ENCODE measurements around the gene COPS3.
A peak's percentile ranks its signal among the peaks of the same experiment; 100 is the strongest.

Gene COPS3

DNA sequence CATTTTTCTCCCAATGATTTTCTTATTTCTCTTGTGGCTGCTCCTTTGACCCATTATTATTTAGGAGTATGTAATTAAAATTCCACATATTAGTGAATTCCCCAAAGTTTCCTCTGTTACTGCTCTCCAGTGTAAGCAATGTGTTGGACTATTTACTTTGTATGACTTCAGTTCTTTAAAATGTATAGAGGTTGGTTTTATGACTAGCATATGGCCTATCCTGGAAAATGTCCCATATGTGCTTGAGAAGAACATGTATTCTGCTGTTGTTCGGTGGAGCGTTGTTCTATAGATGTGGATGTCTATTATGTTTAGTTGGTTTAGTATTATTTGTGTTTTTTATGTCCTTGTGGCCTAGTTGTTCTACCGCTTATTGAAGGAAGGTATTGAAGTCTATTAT is 16.2 kb upstream of the COPS3 start:
- H3K4me1 ChIP-seq, result no peaks in the 10 kb centered on the region
- TF ChIP-seq, protein P1, sequence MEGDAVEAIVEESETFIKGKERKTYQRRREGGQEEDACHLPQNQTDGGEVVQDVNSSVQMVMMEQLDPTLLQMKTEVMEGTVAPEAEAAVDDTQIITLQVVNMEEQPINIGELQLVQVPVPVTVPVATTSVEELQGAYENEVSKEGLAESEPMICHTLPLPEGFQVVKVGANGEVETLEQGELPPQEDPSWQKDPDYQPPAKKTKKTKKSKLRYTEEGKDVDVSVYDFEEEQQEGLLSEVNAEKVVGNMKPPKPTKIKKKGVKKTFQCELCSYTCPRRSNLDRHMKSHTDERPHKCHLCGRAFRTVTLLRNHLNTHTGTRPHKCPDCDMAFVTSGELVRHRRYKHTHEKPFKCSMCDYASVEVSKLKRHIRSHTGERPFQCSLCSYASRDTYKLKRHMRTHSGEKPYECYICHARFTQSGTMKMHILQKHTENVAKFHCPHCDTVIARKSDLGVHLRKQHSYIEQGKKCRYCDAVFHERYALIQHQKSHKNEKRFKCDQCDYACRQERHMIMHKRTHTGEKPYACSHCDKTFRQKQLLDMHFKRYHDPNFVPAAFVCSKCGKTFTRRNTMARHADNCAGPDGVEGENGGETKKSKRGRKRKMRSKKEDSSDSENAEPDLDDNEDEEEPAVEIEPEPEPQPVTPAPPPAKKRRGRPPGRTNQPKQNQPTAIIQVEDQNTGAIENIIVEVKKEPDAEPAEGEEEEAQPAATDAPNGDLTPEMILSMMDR (IDR thresholded peaks at IDR 0.05), result no peak
- no peaks in the 10 kb centered on the region for H3K27me3 ChIP-seq (ENCODE audit: control insufficient read depth, insufficient read depth, low read length)
- no peak overlapping the region for H3K9ac ChIP-seq
- H2AFZ ChIP-seq, result no peak overlapping the region
- no peaks in the 10 kb centered on the region for H3K9me3 ChIP-seq (ENCODE audit: control insufficient read depth, low read length)
- no peak overlapping the region for H3K4me3 ChIP-seq (ENCODE audit: low read depth, low read length)
- H3K4me2 ChIP-seq (ENCODE audit: low read length), result no peak overlapping the region
- H3K79me2 ChIP-seq, result no peaks in the 10 kb centered on the region
- no peak overlapping the region for H3K27ac ChIP-seq
- no peaks in the 10 kb centered on the region for H3K36me3 ChIP-seq (ENCODE audit: control insufficient read depth, insufficient read depth, low read length)

DNA sequence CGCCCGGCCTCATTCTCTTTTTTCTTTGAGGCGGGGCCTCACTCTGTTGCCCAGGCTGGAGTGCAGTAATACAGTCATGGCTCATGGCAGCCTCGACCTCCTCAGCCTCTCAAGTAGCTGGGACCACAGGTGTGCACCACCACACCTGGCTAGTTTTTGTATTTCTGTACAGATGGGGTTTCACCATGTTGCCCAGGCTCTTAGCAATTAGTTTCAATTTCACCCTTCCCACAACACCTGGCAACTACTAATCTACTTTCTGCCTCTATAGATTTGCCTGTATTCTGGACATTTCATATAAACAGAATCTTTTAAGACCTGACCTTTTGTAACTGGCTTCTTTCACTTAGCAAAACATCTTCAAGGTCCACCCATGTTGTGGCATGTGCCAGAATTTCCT is 14.1 kb upstream of the COPS3 start:
- no peak overlapping the region for H3K9ac ChIP-seq
- no peaks in the 10 kb centered on the region for H3K9me3 ChIP-seq (ENCODE audit: control insufficient read depth, low read length)
- no peaks in the 10 kb centered on the region for H3K27me3 ChIP-seq (ENCODE audit: control insufficient read depth, insufficient read depth, low read length)
- H3K79me2 ChIP-seq, result no peaks in the 10 kb centered on the region
- H3K36me3 ChIP-seq (ENCODE audit: control insufficient read depth, insufficient read depth, low read length), result no peaks in the 10 kb centered on the region
- H3K4me1 ChIP-seq, result no peaks in the 10 kb centered on the region
- TF ChIP-seq, protein P1 (IDR thresholded peaks at IDR 0.05), result no peak
- H3K27ac ChIP-seq, result no peak overlapping the region
- no peak overlapping the region for H3K4me2 ChIP-seq (ENCODE audit: low read length)
- H2AFZ ChIP-seq, result no peak overlapping the region
- H3K4me3 ChIP-seq (ENCODE audit: low read depth, low read length), result no peak overlapping the region

DNA sequence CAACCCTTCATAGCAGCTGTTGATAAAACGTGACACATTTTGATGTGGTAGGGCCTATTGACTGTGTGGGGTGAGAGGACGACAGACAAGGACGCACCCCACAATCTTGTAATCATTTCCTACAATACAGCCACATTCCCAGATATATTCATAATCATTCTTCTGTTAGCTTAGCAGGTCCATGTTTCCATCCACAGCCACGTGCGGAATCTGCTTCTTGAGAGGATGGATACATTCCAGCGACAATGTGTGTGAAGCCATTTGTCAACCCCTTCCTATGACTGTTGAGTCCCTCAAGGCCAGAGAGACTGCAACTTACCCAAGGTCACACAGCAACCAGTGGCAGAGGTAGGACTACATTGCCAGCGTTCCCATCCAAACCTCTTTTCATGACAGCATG is 8.7 kb upstream of the COPS3 start:
- Histone ChIP-seq H3K9ac (no peak overlapping the region), H3K4me2 (ENCODE audit: low read length) (no peak overlapping the region), H3K4me1 (peaks cover 5% of the 10 kb centered on the region), H3K27ac (no peak overlapping the region), H3K9me3 (ENCODE audit: control insufficient read depth, low read length) (no peaks in the 10 kb centered on the region), H3K4me3 (ENCODE audit: low read depth, low read length) (no peak overlapping the region), H3K79me2 (no peaks in the 10 kb centered on the region), H3K36me3 (ENCODE audit: control insufficient read depth, insufficient read depth, low read length) (no peaks in the 10 kb centered on the region), H3K27me3 (ENCODE audit: control insufficient read depth, insufficient read depth, low read length) (no peaks in the 10 kb centered on the region), H2AFZ (peak overlapping the region; percentile 52)
- TF ChIP-seq, protein P1 (IDR thresholded peaks at IDR 0.05), result no peak

DNA sequence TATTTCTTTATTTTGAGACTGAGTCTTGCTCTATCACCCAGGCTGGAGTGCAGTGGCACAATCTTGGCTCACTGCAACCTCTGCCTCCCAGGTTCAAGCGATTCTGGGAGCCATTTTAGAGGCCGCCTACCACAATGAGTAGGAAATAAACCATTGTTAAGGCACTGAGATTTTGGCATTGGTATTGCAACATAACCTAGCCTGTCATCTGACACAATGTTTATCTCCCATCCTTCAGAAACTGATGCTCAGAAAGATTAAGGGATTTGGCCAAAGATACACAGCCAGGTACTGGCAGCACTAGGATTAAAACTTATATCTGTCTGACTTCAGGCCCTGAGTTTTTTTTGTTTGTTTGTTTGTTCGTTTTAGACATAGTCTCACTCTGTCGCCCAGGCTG is 8.0 kb upstream of the COPS3 start:
- TF ChIP-seq, protein P1 (IDR thresholded peaks at IDR 0.05), result no peak
- Histone ChIP-seq H3K4me1 (peaks cover 5% of the 10 kb centered on the region), H3K4me3 (ENCODE audit: low read depth, low read length) (no peak overlapping the region), H3K9ac (no peak overlapping the region), H3K27ac (no peak overlapping the region), H3K79me2 (no peaks in the 10 kb centered on the region), H3K36me3 (ENCODE audit: control insufficient read depth, insufficient read depth, low read length) (no peaks in the 10 kb centered on the region), H3K27me3 (ENCODE audit: control insufficient read depth, insufficient read depth, low read length) (no peaks in the 10 kb centered on the region), H3K4me2 (ENCODE audit: low read length) (no peak overlapping the region), H3K9me3 (ENCODE audit: control insufficient read depth, low read length) (no peaks in the 10 kb centered on the region), H2AFZ (peak overlapping the region; percentile 52)

DNA sequence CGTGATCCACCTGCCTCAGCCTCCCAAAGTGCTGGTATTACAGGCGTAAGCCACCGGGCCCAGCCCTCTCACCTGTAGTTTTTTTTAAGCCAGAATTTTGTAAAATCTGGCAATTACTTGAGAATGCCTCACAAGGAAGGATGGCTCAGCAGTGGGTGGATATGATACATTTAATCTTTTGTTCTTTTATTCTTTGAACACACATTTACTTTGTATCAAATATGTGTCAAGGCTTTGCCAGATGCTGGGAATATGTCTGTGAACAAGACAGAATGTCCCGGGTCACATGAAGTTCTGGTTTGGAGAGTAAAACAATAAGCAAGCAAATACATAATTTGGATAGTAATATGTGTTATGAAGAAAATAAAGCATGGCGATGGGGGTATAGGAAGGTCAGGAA is 4.9 kb upstream of the COPS3 start:
- no peak overlapping the region for H3K4me2 ChIP-seq (ENCODE audit: low read length)
- H3K79me2 ChIP-seq, result no peaks in the 10 kb centered on the region
- TF ChIP-seq, protein P1 (IDR thresholded peaks at IDR 0.05), result no peak
- H3K4me3 ChIP-seq (ENCODE audit: low read depth, low read length), result no peak overlapping the region
- no peaks in the 10 kb centered on the region for H3K36me3 ChIP-seq (ENCODE audit: control insufficient read depth, insufficient read depth, low read length)
- H3K27me3 ChIP-seq (ENCODE audit: control insufficient read depth, insufficient read depth, low read length), result no peaks in the 10 kb centered on the region
- H2AFZ ChIP-seq, result no peak overlapping the region
- no peaks in the 10 kb centered on the region for H3K9me3 ChIP-seq (ENCODE audit: control insufficient read depth, low read length)
- no peak overlapping the region for H3K9ac ChIP-seq
- H3K27ac ChIP-seq, result no peak overlapping the region
- peaks cover 9% of the 10 kb centered on the region for H3K4me1 ChIP-seq
